Measurements from ENCODE around the gene MALRD1. TPM values are rescaled to one million over a fixed set of nuclear protein-coding genes. Genes with fewer than 3 reads are reported as not detected.
A peak's percentile ranks its signal among the peaks of the same experiment; 100 is the strongest.
"Not testable (repeated sequence)": the region's sequence is repeated elsewhere in the genome, so short reads cannot be mapped to it uniquely, and the experiment has no call there.

MALRD1 gene
- total RNA-seq, 2 donors from 2014 or later: not detected

- Mint-ChIP-seq H3K36me3 (no peaks in the 10 kb centered on the region), H3K27ac (no peak overlapping the region), H3K9me3 (peaks cover 7 to 15% of the 10 kb centered on the region in 2 donors)
- ATAC-seq: no peak
- DNase-seq (ENCODE audit: low spot score in 2 of 2): no peak
Observed at GRCh38 chr10:19479854-19480253, 431.3 kb downstream of the MALRD1 start.

- Mint-ChIP-seq H3K9me3 (peaks cover 7 to 15% of the 10 kb centered on the region in 2 donors), H3K27ac (no peak overlapping the region), H3K36me3 (no peaks in the 10 kb centered on the region)
- ATAC-seq: no peak
- DNase-seq (ENCODE audit: low spot score in 2 of 2): no peak
Observed at GRCh38 chr10:19480353-19480752, 431.8 kb downstream of the MALRD1 start.

DNA sequence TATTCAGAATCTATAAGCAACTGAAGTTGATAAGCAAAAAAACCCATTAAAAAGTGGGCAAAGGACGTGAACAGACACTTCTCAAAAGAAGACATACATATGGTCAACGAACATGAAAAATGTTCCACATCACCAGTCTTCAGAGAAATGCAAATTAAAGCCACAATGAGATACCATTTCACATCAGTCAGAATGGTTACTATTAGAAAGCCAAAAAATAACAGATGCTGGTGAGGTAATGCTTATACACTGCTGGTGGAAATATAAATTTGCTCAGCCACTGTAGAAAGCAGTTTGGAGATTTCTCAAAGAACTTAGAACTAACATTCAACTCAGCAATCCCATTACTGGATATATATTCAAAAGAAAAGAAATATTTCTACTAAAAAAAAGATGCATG is 434.8 kb downstream of the MALRD1 start:
- Mint-ChIP-seq H3K27ac (no peak overlapping the region), H3K9me3 (peaks cover 7 to 19% of the 10 kb centered on the region in 2 donors)
- ATAC-seq: no peak

DNA sequence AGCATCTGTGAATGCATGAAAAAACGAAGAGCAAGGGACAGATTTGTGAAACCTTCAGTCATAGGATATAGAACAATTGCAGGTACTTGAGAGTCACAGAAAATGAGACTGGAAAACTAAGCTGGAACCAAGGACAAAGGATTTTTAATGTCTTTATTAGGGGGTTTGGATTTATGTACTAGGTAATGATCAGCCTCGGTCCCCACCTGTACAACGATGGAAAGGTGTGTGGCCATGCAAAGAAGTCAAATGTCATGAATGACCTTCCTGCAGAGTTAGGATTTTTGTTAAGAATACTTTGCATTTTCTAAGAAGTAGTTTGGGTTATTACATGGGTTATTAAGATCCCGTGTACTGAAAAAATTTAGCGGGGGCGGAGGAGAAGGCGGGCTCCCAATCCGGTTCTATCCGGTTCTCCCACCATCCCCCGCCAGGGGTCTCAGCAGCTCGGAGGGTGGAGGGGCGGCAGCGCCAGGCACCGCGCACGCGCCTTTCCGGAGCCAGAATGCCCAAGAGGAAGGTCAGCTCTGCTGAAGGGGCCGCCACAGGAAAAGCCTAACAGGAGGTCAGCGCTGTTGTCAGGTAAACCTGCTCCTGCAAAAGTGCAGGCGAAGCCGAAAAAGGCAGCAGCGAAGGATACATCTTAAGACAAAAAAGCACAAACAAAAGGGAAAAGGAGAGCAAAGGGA is 440.1 kb downstream of the MALRD1 start:
- H3K27ac Mint-ChIP-seq: no peak overlapping the region
- ATAC-seq (no peak), DNase-seq (ENCODE audit: low spot score in 2 of 2) (no peak)
- H3K36me3 Mint-ChIP-seq: no peaks in the 10 kb centered on the region
- peaks cover 0 to 7% of the 10 kb centered on the region in 2 donors for H3K9me3 Mint-ChIP-seq

More for the DNA sequence above, 434.8 kb downstream of the MALRD1 start:
- DNase-seq (ENCODE audit: low spot score in 2 of 2): no peak
- no peaks in the 10 kb centered on the region for H3K36me3 Mint-ChIP-seq

DNA sequence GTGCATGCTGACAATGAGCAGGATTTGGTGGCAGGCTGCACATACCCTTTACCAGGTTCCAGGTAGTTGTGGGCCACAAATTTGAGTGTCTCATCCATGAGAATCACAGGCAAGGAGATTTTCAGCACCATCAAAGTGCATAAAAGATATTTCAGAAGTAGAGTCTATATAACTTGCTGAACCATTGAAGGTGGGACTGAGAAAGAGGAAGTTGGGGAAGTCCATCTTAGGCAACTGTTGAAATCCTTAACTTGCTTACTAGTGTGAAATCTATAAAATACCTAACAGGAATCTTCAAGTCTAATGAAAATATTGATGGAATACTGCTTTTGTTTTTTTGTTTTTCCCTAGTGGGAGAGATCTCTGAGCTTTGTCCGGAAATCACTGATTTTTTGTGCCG is 442.6 kb downstream of the MALRD1 start:
- DNase-seq (ENCODE audit: low spot score in 2 of 2): no peak
- H3K27ac Mint-ChIP-seq: no peak overlapping the region
- no peaks in the 10 kb centered on the region for H3K36me3 Mint-ChIP-seq
- peaks cover 4 to 10% of the 10 kb centered on the region in 2 donors for H3K9me3 Mint-ChIP-seq
- ATAC-seq: no peak

- Mint-ChIP-seq H3K27ac (no peak overlapping the region), H3K36me3 (no peaks in the 10 kb centered on the region), H3K9me3 (peaks cover 4 to 10% of the 10 kb centered on the region in 2 donors)
- ATAC-seq (no peak), DNase-seq (ENCODE audit: low spot score in 2 of 2) (no peak)
Observed at GRCh38 chr10:19493917-19494316, 445.3 kb downstream of the MALRD1 start.

GRCh38 chr10:19497026-19497425 is 448.4 kb downstream of the MALRD1 start:
- Mint-ChIP-seq H3K9me3 (peaks cover 4 to 10% of the 10 kb centered on the region in 2 donors), H3K36me3 (no peaks in the 10 kb centered on the region), H3K27ac (no peak overlapping the region)
- DNase-seq (ENCODE audit: low spot score in 2 of 2): no peak
- no peak for ATAC-seq

- Mint-ChIP-seq H3K27ac (no peak overlapping the region), H3K9me3 (peaks cover 4 to 10% of the 10 kb centered on the region in 2 donors), H3K36me3 (no peaks in the 10 kb centered on the region)
- no peak for ATAC-seq
- DNase-seq (ENCODE audit: low spot score in 2 of 2): no peak
Observed at GRCh38 chr10:19498393-19499290, 450.0 kb downstream of the MALRD1 start.

- no peak for ATAC-seq
- no peak overlapping the region for H3K27ac Mint-ChIP-seq
- DNase-seq (ENCODE audit: low spot score in 2 of 2): no peak
- H3K36me3 Mint-ChIP-seq: no peaks in the 10 kb centered on the region
- peaks cover 4 to 7% of the 10 kb centered on the region in 2 donors for H3K9me3 Mint-ChIP-seq
Observed at GRCh38 chr10:19499291-19499770, 450.7 kb downstream of the MALRD1 start.

- Mint-ChIP-seq H3K27ac (no peak overlapping the region), H3K36me3 (no peaks in the 10 kb centered on the region), H3K9me3 (peaks cover under 1 to 15% of the 10 kb centered on the region in 2 donors)
- DNase-seq (ENCODE audit: low spot score in 2 of 2) (no peak), ATAC-seq (no peak)
Observed at GRCh38 chr10:19500959-19501358, 452.4 kb downstream of the MALRD1 start.

DNA sequence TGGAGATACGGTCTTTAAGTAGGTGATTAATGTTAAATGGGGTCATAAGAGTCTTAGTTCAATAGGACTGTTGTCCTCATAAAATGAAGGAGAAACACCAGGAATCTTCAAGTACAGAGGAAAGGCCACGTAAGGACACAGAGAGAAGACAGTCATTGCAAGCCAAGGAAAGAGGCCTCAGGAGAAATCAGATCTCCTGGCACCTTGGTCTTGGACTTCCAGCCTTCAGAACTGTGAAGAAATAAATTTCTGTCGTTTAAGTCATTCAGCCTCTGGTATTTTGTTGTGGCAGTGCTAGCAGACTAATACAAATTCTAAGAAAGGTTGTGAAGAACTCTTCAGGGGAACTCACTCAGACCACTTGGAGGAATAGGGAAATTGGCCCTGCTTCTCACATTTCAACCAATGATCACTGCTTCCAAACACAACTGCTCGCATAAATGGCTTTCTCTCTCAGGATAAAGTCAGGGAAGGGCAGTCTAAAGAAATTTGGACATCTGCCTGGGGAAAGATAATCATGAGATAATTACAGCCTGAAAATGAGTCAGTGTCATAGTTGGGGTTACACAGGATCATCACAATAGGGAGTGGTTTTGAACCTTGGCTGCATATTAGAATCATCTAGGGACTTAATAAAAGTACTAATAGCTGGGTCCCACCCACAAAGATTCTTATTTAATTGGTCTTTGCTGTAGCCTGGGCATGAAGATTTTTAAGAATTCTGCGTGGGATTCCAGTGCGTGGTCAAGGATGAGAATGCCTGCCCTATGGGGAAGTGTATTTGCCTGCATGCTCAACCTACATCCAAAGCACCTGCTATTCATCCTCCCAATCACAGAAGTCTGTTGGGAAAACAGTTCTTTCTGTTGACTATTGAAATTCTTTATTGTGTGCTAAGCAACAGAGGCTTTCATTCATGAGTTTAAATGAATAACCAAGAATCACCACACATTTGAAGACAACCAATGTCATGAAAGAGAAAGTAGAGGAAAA is 457.0 kb downstream of the MALRD1 start:
- ATAC-seq (no peak), DNase-seq (ENCODE audit: low spot score in 2 of 2) (no peak)
- Mint-ChIP-seq H3K27ac (no peak overlapping the region), H3K36me3 (no peaks in the 10 kb centered on the region), H3K9me3 (peaks cover 5 to 24% of the 10 kb centered on the region in 2 donors)

GRCh38 chr10:19510005-19510732 is 461.6 kb downstream of the MALRD1 start:
- H3K36me3 Mint-ChIP-seq; DNase-seq (ENCODE audit: low spot score in 2 of 2); H3K27ac Mint-ChIP-seq; ATAC-seq: not testable (repeated sequence)
- peaks cover 9 to 22% of the 10 kb centered on the region in 2 donors for H3K9me3 Mint-ChIP-seq

DNA sequence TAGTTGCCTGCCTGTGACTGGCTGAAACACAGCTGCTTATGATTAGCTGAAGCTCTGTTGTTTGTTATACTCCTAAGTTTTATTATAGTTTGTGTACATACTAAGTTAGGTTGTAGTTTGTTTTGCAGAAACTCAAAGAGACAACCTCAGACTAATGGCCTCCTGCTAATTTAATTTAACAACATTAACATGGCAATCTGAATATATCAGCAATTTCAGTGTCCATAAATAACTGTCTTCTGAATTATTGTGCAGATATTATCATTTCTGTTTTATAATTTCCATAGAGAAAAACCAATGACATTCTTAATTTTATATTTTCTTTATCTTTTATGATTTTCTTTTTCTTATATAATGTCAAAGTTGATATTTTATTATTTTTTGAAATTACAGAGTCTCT is 469.5 kb downstream of the MALRD1 start:
- peaks cover 9 to 14% of the 10 kb centered on the region in 2 donors for H3K9me3 Mint-ChIP-seq
- H3K36me3 Mint-ChIP-seq: no peaks in the 10 kb centered on the region
- DNase-seq (ENCODE audit: low spot score in 2 of 2) (no peak), ATAC-seq (no peak)
- no peak overlapping the region for H3K27ac Mint-ChIP-seq

DNA sequence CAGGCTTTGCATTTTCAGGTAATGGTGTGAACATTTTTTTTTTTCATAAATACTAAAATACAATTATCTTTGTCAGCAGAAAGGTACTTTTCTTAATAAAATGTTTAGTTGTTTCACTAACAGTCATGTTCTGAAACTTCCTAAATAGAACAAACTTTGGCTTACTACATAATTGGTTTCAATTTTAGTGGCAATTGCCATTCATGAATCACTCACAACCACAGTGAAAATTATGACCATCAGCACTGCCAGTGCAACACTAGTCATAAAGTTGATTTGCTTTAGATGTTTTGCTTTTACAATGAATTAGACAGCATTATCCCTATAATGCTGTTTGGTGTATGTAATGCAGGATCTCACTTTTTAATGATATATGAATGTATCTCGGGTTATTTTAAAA is 470.0 kb downstream of the MALRD1 start:
- Mint-ChIP-seq H3K27ac (no peak overlapping the region), H3K9me3 (peaks cover 9 to 16% of the 10 kb centered on the region in 2 donors), H3K36me3 (no peaks in the 10 kb centered on the region)
- ATAC-seq (peak in 1 of 2 donors; percentile 57), DNase-seq (ENCODE audit: low spot score in 2 of 2) (no peak)

- DNase-seq (ENCODE audit: low spot score in 2 of 2) (no peak), ATAC-seq (no peak)
- H3K9me3 Mint-ChIP-seq: peaks cover 7 to 11% of the 10 kb centered on the region in 2 donors
- no peak overlapping the region for H3K27ac Mint-ChIP-seq
- no peaks in the 10 kb centered on the region for H3K36me3 Mint-ChIP-seq
Observed at GRCh38 chr10:19531324-19531723, 482.7 kb downstream of the MALRD1 start.

DNA sequence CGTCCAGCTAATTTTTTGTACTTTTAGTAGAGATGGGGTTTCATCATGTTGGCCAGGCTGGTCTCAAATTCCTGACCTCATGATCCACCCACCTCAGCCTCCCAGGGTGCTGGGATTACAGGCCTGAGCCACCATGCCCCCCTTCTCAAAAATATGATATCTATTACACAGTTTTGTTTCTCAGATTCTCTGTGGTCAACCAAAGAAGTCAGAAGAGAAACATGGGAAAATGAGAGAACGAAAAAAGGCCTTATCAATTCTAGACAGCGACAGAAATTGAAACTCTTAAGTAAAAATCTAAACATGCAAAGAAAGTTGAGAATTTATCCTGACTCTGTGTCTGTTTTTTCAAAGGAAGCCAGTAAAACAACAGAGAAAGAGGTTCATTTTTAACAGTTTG is 483.8 kb downstream of the MALRD1 start:
- DNase-seq (ENCODE audit: low spot score in 2 of 2) (no peak), ATAC-seq (no peak)
- Mint-ChIP-seq H3K9me3 (peaks cover 13 to 17% of the 10 kb centered on the region in 2 donors), H3K27ac (no peak overlapping the region), H3K36me3 (no peaks in the 10 kb centered on the region)
